GM21576 (cell line): ENCODE results near the gene ILF3.

Source experiments
- ATAC-seq: cut with Tn5 transposase; IDR thresholded peaks from one replicate; pipeline ENCODE4 v1.9.1; 2021; ENCODE audit warnings: mild to moderate bottlenecking, moderate library complexity; ENCODE audit not compliant: unreplicated experiment

Gene ILF3

GRCh38 chr19:10694706-10695307 is 40.7 kb downstream of the ILF3 start:
- ATAC-seq = no peak

GRCh38 chr19:10695401-10696398 is 41.6 kb downstream of the ILF3 start:
- peak; percentile 71 for ATAC-seq

GRCh38 chr19:10699650-10700335 is 45.6 kb downstream of the ILF3 start:
- ATAC-seq = no peak

GRCh38 chr19:10701955-10702525 is 47.9 kb downstream of the ILF3 start:
- ATAC-seq = peak; percentile 23

GRCh38 chr19:10706990-10707389 is 52.8 kb downstream of the ILF3 start:
- no peak for ATAC-seq

- no peak for ATAC-seq
These were observed 53.3 kb downstream of the ILF3 start for GRCh38 chr19:10707440-10707839.

- no peak for ATAC-seq
These were observed 54.1 kb downstream of the ILF3 start for GRCh38 chr19:10708291-10708690.

- no peak for ATAC-seq
These were observed 57.9 kb downstream of the ILF3 start for GRCh38 chr19:10712045-10712444.

- no peak for ATAC-seq
These were observed 58.6 kb downstream of the ILF3 start for GRCh38 chr19:10712754-10713153.

- no peak for ATAC-seq
These were observed 59.2 kb downstream of the ILF3 start for GRCh38 chr19:10713317-10713716.

GRCh38 chr19:10717054-10717355 is 62.9 kb downstream of the ILF3 start:
- no peak for ATAC-seq

- peak; percentile 83 for ATAC-seq
These were observed 63.4 kb downstream of the ILF3 start, which contains the start of gene DNM2 for GRCh38 chr19:10717356-10718204. TSS of gene DNM2 (plus strand) at chr19:10718079. CDS start at chr19:10718243, 164 bp downstream.

- ATAC-seq = peak; percentile 17
These were observed 64.4 kb downstream of the ILF3 start for GRCh38 chr19:10718205-10719196.

GRCh38 chr19:10719466-10719961 is 65.4 kb downstream of the ILF3 start:
- no peak for ATAC-seq

GRCh38 chr19:10720607-10721125 is 66.5 kb downstream of the ILF3 start:
- no peak for ATAC-seq

- no peak for ATAC-seq
These were observed 69.4 kb downstream of the ILF3 start for GRCh38 chr19:10723591-10723990.

GRCh38 chr19:10724573-10725071 is 70.5 kb downstream of the ILF3 start:
- ATAC-seq = no peak

GRCh38 chr19:10725415-10725814 is 71.3 kb downstream of the ILF3 start:
- no peak for ATAC-seq
